Measurements from ENCODE around the gene IZUMO2. TPM values are rescaled to one million over a fixed set of nuclear protein-coding genes. Genes with fewer than 3 reads are reported as not detected.

IZUMO2 gene
- total RNA-seq, 1 experiment from 2014 or later, result not detected

- CTCF ChIA-PET, result no interaction called here
- H3K9me3 Mint-ChIP-seq (ENCODE audit: unreplicated experiment), result peaks cover 15% of the 10 kb centered on the region
- no peaks in the 10 kb centered on the region for H3K27me3 Mint-ChIP-seq (ENCODE audit: insufficient read depth, unreplicated experiment)
- no peaks in the 10 kb centered on the region for H3K27me3 ChIP-seq (replicated peaks; ENCODE audit: control insufficient read depth, insufficient read depth, low read length)
- DNase-seq, result no peak
- peaks cover 15% of the 10 kb centered on the region for H3K4me1 Mint-ChIP-seq (ENCODE audit: low read depth, unreplicated experiment)
- no peak for TF ChIP-seq CTCF (IDR thresholded peaks at IDR 0.05; ENCODE audit: insufficient read depth in 1 of 2, low read depth in 1 of 2, low read length in 1 of 2, severe bottlenecking in 1 of 2, unreplicated experiment in 1 of 2)
- H3K36me3 Mint-ChIP-seq (ENCODE audit: insufficient read depth, unreplicated experiment), result peaks cover 36% of the 10 kb centered on the region
- H3K36me3 ChIP-seq (ENCODE audit: control insufficient read depth, insufficient read depth, low read length), result peaks cover 3% of the 10 kb centered on the region
- H3K27ac Mint-ChIP-seq (ENCODE audit: unreplicated experiment), result no peak overlapping the region
- no peak overlapping the region for H3K4me3 ChIP-seq (ENCODE audit: low read depth, low read length)
- intact Hi-C loops (cut with micrococcal nuclease; ENCODE audit: unreplicated experiment), result no loop called here
- H3K9me3 ChIP-seq, result peaks cover 8% of the 10 kb centered on the region; the same call in 1 of the 2 replicates
- H3K4me3 Mint-ChIP-seq (ENCODE audit: unreplicated experiment), result no peak overlapping the region
- peaks cover 12% of the 10 kb centered on the region for H3K4me1 ChIP-seq
- no TSS peak for BruUV-seq (replicated peaks)
- POLR2A ChIA-PET, result no interaction called here
These were observed 44.6 kb upstream of the IZUMO2 start for GRCh38 chr19:50207730-50208129.

DNA sequence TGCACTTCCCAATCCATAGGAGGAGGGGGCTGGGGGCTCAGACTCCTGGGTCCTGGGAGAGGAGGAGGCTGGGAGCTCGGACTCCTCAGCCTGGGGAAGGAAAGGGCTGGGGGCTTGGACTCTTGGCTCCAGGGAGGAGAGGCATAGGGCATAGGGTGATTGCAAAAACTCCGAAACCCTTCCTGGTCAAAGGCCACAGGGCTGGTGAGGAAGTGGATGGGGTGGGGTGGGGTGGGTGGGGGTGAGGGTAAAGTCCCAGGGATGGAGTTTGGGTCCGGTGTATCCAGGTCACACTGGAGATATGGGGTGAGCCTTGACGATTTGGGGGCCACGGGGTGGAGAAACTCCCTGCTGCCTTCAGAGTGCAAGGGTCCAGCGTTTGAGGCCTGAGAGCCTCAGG is 43.1 kb upstream of the IZUMO2 start:
- ChIA-PET CTCF (no interaction called here), POLR2A (interaction anchor here (1.8 kb wide), 1 partner anchor 29 kb away, joined by 7 read pairs; no protein-coding TSS in a partner anchor)
- peaks cover 10% of the 10 kb centered on the region for H3K9me3 Mint-ChIP-seq (ENCODE audit: unreplicated experiment)
- Histone ChIP-seq H3K27me3 (replicated peaks; ENCODE audit: control insufficient read depth, insufficient read depth, low read length) (no peaks in the 10 kb centered on the region), H3K4me3 (ENCODE audit: low read depth, low read length) (peak overlapping the region; percentile 86), H3K4me1 (peaks cover 12% of the 10 kb centered on the region), H3K9me3 (peaks cover 5% of the 10 kb centered on the region; the same call in 1 of the 2 replicates), H3K36me3 (ENCODE audit: control insufficient read depth, insufficient read depth, low read length) (peaks cover 1% of the 10 kb centered on the region; the same call in 1 of the 2 replicates)
- H3K27ac Mint-ChIP-seq (ENCODE audit: unreplicated experiment), result peak overlapping the region; percentile 97
- no peak for DNase-seq
- peak overlapping the region; percentile 93 for H3K4me3 Mint-ChIP-seq (ENCODE audit: unreplicated experiment)
- H3K4me1 Mint-ChIP-seq (ENCODE audit: low read depth, unreplicated experiment), result peaks cover 15% of the 10 kb centered on the region
- peaks cover 26% of the 10 kb centered on the region for H3K36me3 Mint-ChIP-seq (ENCODE audit: insufficient read depth, unreplicated experiment)
- intact Hi-C loops (cut with micrococcal nuclease; ENCODE audit: unreplicated experiment), result no loop called here
- TF ChIP-seq CTCF (IDR thresholded peaks at IDR 0.05; ENCODE audit: insufficient read depth in 1 of 2, low read depth in 1 of 2, low read length in 1 of 2, severe bottlenecking in 1 of 2, unreplicated experiment in 1 of 2), result no peak
- H3K27me3 Mint-ChIP-seq (ENCODE audit: insufficient read depth, unreplicated experiment), result no peaks in the 10 kb centered on the region
- BruUV-seq (replicated peaks), result no TSS peak

DNA sequence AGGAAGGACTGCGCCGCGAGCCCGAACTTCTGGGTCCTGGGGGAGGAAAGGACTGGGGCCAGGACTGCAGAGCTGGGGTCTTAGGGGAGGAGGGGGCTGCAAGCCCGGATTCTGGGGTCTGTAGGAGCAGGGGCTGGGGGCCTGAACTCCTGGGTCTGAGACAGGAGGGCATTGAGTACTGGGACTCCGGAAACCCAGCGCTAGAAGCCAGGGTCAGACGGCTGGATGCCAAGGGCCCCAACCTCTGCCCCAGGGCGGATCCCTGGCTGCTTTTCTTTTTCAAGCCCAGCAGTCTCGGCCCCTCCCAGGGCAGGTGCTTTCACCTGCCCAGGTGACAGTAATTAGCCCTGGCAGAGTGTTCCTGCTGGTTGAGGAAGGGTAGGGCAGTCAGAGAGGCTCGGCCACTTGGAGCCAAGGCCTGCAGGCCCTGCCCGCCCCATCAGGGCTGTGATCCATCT is 42.6 kb upstream of the IZUMO2 start:
- H3K4me3 Mint-ChIP-seq (ENCODE audit: unreplicated experiment), result peak overlapping the region; percentile 93
- no peaks in the 10 kb centered on the region for H3K36me3 ChIP-seq (ENCODE audit: control insufficient read depth, insufficient read depth, low read length)
- 0 out of 2 replicates have a peak, but pooled peaks cover under 1% of the 10 kb centered on the region for H3K9me3 ChIP-seq
- no peaks in the 10 kb centered on the region for H3K27me3 ChIP-seq (replicated peaks; ENCODE audit: control insufficient read depth, insufficient read depth, low read length)
- TSS peak; percentile 32 for BruUV-seq (replicated peaks)
- POLR2A ChIA-PET, result interaction anchor here (0.6 to 1.8 kb wide), 3 partner anchors 29 to 1094 kb away, joined by 3 to 7 read pairs (median 4); no protein-coding TSS in a partner anchor
- intact Hi-C loops (cut with micrococcal nuclease; ENCODE audit: unreplicated experiment), result loop anchor here (1.0 kb wide), 1 partner anchor 29 kb away; no protein-coding TSS in a partner anchor
- H3K4me1 Mint-ChIP-seq (ENCODE audit: low read depth, unreplicated experiment), result peaks cover 15% of the 10 kb centered on the region
- H3K4me1 ChIP-seq, result peaks cover 12% of the 10 kb centered on the region
- no peaks in the 10 kb centered on the region for H3K27me3 Mint-ChIP-seq (ENCODE audit: insufficient read depth, unreplicated experiment)
- peak overlapping the region; percentile 97 for H3K27ac Mint-ChIP-seq (ENCODE audit: unreplicated experiment)
- peaks cover 23% of the 10 kb centered on the region for H3K36me3 Mint-ChIP-seq (ENCODE audit: insufficient read depth, unreplicated experiment)
- DNase-seq, result peak; percentile 69 to 80
- peak in 1 of 2 experiments; percentile 18 for TF ChIP-seq CTCF (IDR thresholded peaks at IDR 0.05; ENCODE audit: insufficient read depth in 1 of 2, low read depth in 1 of 2, low read length in 1 of 2, severe bottlenecking in 1 of 2, unreplicated experiment in 1 of 2)
- H3K9me3 Mint-ChIP-seq (ENCODE audit: unreplicated experiment), result peaks cover 10% of the 10 kb centered on the region
- H3K4me3 ChIP-seq (ENCODE audit: low read depth, low read length), result peak overlapping the region; percentile 86
- CTCF ChIA-PET, result interaction anchor here (0.6 to 1.2 kb wide), 7 partner anchors 8 to 724 kb away, joined by 3 to 5 read pairs (median 4); partner anchors contain the start of genes CLEC11A and KCNC3
